Measurements from ENCODE around the gene DLGAP4. TPM values are rescaled to one million over a fixed set of nuclear protein-coding genes. Genes with fewer than 3 reads are reported as not detected.
A peak's percentile ranks its signal among the peaks of the same experiment; 100 is the strongest.

Gene DLGAP4
- total and polyA plus RNA-seq, 2 of the 13 experiments (the other 11 are each of a cell fraction or from before 2014, with no cell fraction given), result 15.2 to 26.7 TPM

- TF ChIP-seq TOPORS (CRISPR knock-in tag; IDR thresholded peaks at IDR 0.05) (no peak), ZNF7 (CRISPR knock-in tag; IDR thresholded peaks at IDR 0.05) (no peak), MXD4 (CRISPR knock-in tag; IDR thresholded peaks at IDR 0.05) (no peak), ZNF224 (CRISPR knock-in tag; IDR thresholded peaks at IDR 0.05) (peak; percentile 15; the same call in 1 of the 2 replicates), TCF12 (IDR thresholded peaks at IDR 0.05) (no peak), TCF12 (CRISPR knock-in tag; IDR thresholded peaks at IDR 0.05) (no peak), ZNF703 (CRISPR knock-in tag; IDR thresholded peaks at IDR 0.05; ENCODE audit: borderline replicate concordance) (no peak), ARHGAP35 (CRISPR knock-in tag; IDR thresholded peaks at IDR 0.05; ENCODE audit: borderline replicate concordance) (no peak), ZNF75D (CRISPR knock-in tag; IDR thresholded peaks at IDR 0.05; ENCODE audit: borderline replicate concordance) (no peak), HNRNPLL (IDR thresholded peaks at IDR 0.05; ENCODE audit: low read depth, low read length, poor library complexity, severe bottlenecking) (no peak), ZZZ3 (CRISPR knock-in tag; IDR thresholded peaks at IDR 0.05; ENCODE audit: borderline replicate concordance) (no peak), FOXP4 (CRISPR knock-in tag; IDR thresholded peaks at IDR 0.05) (no peak), ELF1 (CRISPR knock-in tag; IDR thresholded peaks at IDR 0.05) (no peak), ZNF740 (CRISPR knock-in tag; IDR thresholded peaks at IDR 0.05) (no peak), KAT8 (CRISPR knock-in tag; IDR thresholded peaks at IDR 0.05) (no peak), ZNF512B (CRISPR knock-in tag; IDR thresholded peaks at IDR 0.05; ENCODE audit: borderline replicate concordance) (no peak), ZNF563 (CRISPR knock-in tag; IDR thresholded peaks at IDR 0.05) (peak; percentile 33; the same call in 1 of the 2 replicates), IRX3 (CRISPR knock-in tag; IDR thresholded peaks at IDR 0.05; ENCODE audit: borderline replicate concordance, low read depth) (no peak), CEBPB (IDR thresholded peaks at IDR 0.05; ENCODE audit: borderline replicate concordance, low read depth, low read length) (no peak), USF2 (IDR thresholded peaks at IDR 0.05; ENCODE audit: low read depth, low read length) (no peak), USF2 (CRISPR knock-in tag; IDR thresholded peaks at IDR 0.05; ENCODE audit: borderline replicate concordance) (no peak), NFYB (CRISPR knock-in tag; IDR thresholded peaks at IDR 0.05) (no peak), MZF1 (CRISPR knock-in tag; IDR thresholded peaks at IDR 0.05; ENCODE audit: borderline replicate concordance) (no peak)
Measured at GRCh38 chr20:36455972-36456625, 150.0 kb downstream of the DLGAP4 start (continued).

Data from HepG2 (cell line).